ENCODE results near the gene SNX32.
"Not testable (repeated sequence)": the region's sequence is repeated elsewhere in the genome, so short reads cannot be mapped to it uniquely, and the experiment has no call there.

Gene SNX32

GRCh38 chr11:65887723-65888162 lies 54.0 kb downstream of the SNX32 start:
- DNase-seq = peak in 1 of 2 donors; percentile 33

- DNase-seq = peak; percentile 93 to 95
Observed at GRCh38 chr11:65888163-65888814, 54.5 kb downstream of the SNX32 start, which contains the start of gene FIBP. Gene FIBP, minus strand, starts transcription at chr11:65888471. Its CDS starts 53 bp downstream, at chr11:65888418.

- DNase-seq = peak; percentile 98 to 99
Observed at GRCh38 chr11:65890324-65891218, 56.8 kb downstream of the SNX32 start, which contains the start of gene CCDC85B. Gene CCDC85B, plus strand, starts transcription at chr11:65890673. Its CDS starts 111 bp downstream, at chr11:65890784.

GRCh38 chr11:65891219-65892136 lies 57.7 kb downstream of the SNX32 start:
- DNase-seq = peak in 1 of 2 donors; percentile 71

- DNase-seq = not testable (repeated sequence)
Observed at GRCh38 chr11:65892137-65892540, 58.4 kb downstream of the SNX32 start.

- no peak for DNase-seq
Observed at GRCh38 chr11:65892661-65893317, 59.0 kb downstream of the SNX32 start.

- DNase-seq = no peak
Observed at GRCh38 chr11:65894034-65894591, 60.4 kb downstream of the SNX32 start.

- DNase-seq = no peak
Observed at GRCh38 chr11:65895482-65895981, 61.8 kb downstream of the SNX32 start.

- no peak for DNase-seq
Observed at GRCh38 chr11:65896034-65896999, 62.6 kb downstream of the SNX32 start.

GRCh38 chr11:65897020-65897471 lies 63.3 kb downstream of the SNX32 start:
- no peak for DNase-seq

GRCh38 chr11:65898656-65899355 lies 65.0 kb downstream of the SNX32 start:
- no peak for DNase-seq

- peak; percentile 72 to 79 for DNase-seq
Observed at GRCh38 chr11:65899356-65900124, 65.8 kb downstream of the SNX32 start.

- peak; percentile 96 for DNase-seq
Observed at GRCh38 chr11:65900125-65900898, 66.5 kb downstream of the SNX32 start, which contains the start of gene FOSL1. Gene FOSL1, minus strand, starts transcription at chr11:65900388. Its CDS starts 49 bp downstream, at chr11:65900339.

GRCh38 chr11:65900899-65901180 lies 67.1 kb downstream of the SNX32 start:
- no peak for DNase-seq

GRCh38 chr11:65903068-65903481 lies 69.3 kb downstream of the SNX32 start:
- DNase-seq = no peak
